Testis (tissue), 2 donors: ENCODE measurements around the gene EXD2.

Experiments
- CTCF ChIP-seq, 3 experiments: fragments of 450-650 bp in 2 of 3; fragments of 200-600 bp in 1 of 3; sonication (generic) in 1 of 3; IDR thresholded peaks; one replicate each; pipeline ENCODE4 v1.5.1; 2016 to 2019; ENCODE audit warnings: antibody characterized with exemption in 3 of 3, mild to moderate bottlenecking in 2 of 3, moderate library complexity in 1 of 3
- POLR2A ChIP-seq: fragments of 450-650 bp; IDR thresholded peaks from one replicate; pipeline ENCODE4 v1.6.1; 2017; ENCODE audit warnings: antibody characterized with exemption, mild to moderate bottlenecking, moderate library complexity

DNA sequence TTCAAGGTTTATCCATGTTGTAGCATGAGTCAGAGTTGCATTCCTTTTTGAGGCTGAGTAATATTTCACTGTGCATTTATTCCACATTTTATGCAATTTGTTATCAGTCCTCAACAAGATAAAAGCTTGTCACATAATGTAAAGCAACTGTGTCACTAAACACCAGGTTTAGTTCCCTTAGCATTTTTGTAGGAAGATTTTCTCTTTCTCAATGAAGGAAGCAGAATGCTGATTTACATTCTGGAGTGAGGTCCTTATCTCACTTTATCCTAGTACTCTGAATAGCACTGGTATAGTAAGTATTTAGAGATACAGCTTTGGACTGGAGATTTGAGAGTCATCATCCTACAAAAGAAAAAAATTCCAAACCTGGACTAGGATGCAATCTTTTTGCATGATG, 9.8 kb upstream of the EXD2 start:
- TF ChIP-seq CTCF (IDR thresholded peaks at IDR 0.05) (no peak), POLR2A (no peak)
